Measurements from ENCODE around the gene TTLL5.

Gene TTLL5

GRCh38 chr14:75732888-75733287, 71.8 kb downstream of the TTLL5 start:
- DNase-seq (ENCODE audit: low read depth): no peak

GRCh38 chr14:75734854-75735253, 73.8 kb downstream of the TTLL5 start:
- no peak for DNase-seq (ENCODE audit: low read depth)

GRCh38 chr14:75736845-75737485, 75.9 kb downstream of the TTLL5 start:
- DNase-seq (ENCODE audit: low read depth): no peak

- no peak for DNase-seq (ENCODE audit: low read depth)
Measured at GRCh38 chr14:75738192-75738591, 77.1 kb downstream of the TTLL5 start.

GRCh38 chr14:75742867-75743266, 81.8 kb downstream of the TTLL5 start:
- no peak for DNase-seq (ENCODE audit: low read depth)

GRCh38 chr14:75747899-75748298, 86.9 kb downstream of the TTLL5 start:
- no peak for DNase-seq (ENCODE audit: low read depth)

- no peak for DNase-seq (ENCODE audit: low read depth)
Measured at GRCh38 chr14:75748336-75748735, 87.3 kb downstream of the TTLL5 start.

GRCh38 chr14:75751296-75751695, 90.2 kb downstream of the TTLL5 start:
- no peak for DNase-seq (ENCODE audit: low read depth)

- DNase-seq (ENCODE audit: low read depth): no peak
Measured at GRCh38 chr14:75752086-75752485, 91.0 kb downstream of the TTLL5 start.

- DNase-seq (ENCODE audit: low read depth): no peak
Measured at GRCh38 chr14:75752907-75753594, 92.0 kb downstream of the TTLL5 start.

GRCh38 chr14:75753696-75754095, 92.7 kb downstream of the TTLL5 start:
- DNase-seq (ENCODE audit: low read depth): no peak

GRCh38 chr14:75757644-75758402, 96.8 kb downstream of the TTLL5 start:
- no peak for DNase-seq (ENCODE audit: low read depth)

- DNase-seq (ENCODE audit: low read depth): no peak
Measured at GRCh38 chr14:75764020-75764419, 103.0 kb downstream of the TTLL5 start.

GRCh38 chr14:75769047-75769685, 108.1 kb downstream of the TTLL5 start:
- DNase-seq (ENCODE audit: low read depth): no peak

- DNase-seq (ENCODE audit: low read depth): no peak
Measured at GRCh38 chr14:75770635-75771034, 109.6 kb downstream of the TTLL5 start.

- no peak for DNase-seq (ENCODE audit: low read depth)
Measured at GRCh38 chr14:75771595-75771994, 110.5 kb downstream of the TTLL5 start.

GRCh38 chr14:75773046-75773445, 112.0 kb downstream of the TTLL5 start:
- no peak for DNase-seq (ENCODE audit: low read depth)

GRCh38 chr14:75781096-75781495, 120.0 kb downstream of the TTLL5 start:
- DNase-seq (ENCODE audit: low read depth): no peak

GRCh38 chr14:75783184-75783583, 122.1 kb downstream of the TTLL5 start:
- DNase-seq (ENCODE audit: low read depth): no peak

GRCh38 chr14:75783602-75784313, 122.7 kb downstream of the TTLL5 start:
- DNase-seq (ENCODE audit: low read depth): no peak

- DNase-seq (ENCODE audit: low read depth): no peak
Measured at GRCh38 chr14:75784314-75784686, 123.3 kb downstream of the TTLL5 start.

GRCh38 chr14:75793806-75794205, 132.8 kb downstream of the TTLL5 start:
- no peak for DNase-seq (ENCODE audit: low read depth)
